Stimulated activated CD8-positive, alpha-beta memory T cell treated with anti-CD3 and anti-CD28 coated beads, Interleukin-15, amount 100 ng/mL, for 1 hour (primary cell): ENCODE measurements around the gene DOCK1.

Source experiments
- DNase-seq: peaks from one replicate; pipeline ENCODE4 v3.0.0-alpha.2; 2020; ENCODE audit warnings: low read depth

Gene DOCK1

GRCh38 chr10:127012071-127012768 is 107.0 kb downstream of the DOCK1 start:
- no peak for DNase-seq

- DNase-seq, result no peak
Measured at GRCh38 chr10:127012769-127013152, 107.5 kb downstream of the DOCK1 start.

- no peak for DNase-seq
Measured at GRCh38 chr10:127013211-127013656, 108.0 kb downstream of the DOCK1 start.

GRCh38 chr10:127013691-127014473 is 108.7 kb downstream of the DOCK1 start:
- DNase-seq, result no peak

GRCh38 chr10:127014671-127015070 is 109.4 kb downstream of the DOCK1 start:
- DNase-seq, result no peak

GRCh38 chr10:127015373-127015772 is 110.1 kb downstream of the DOCK1 start:
- no peak for DNase-seq

GRCh38 chr10:127016331-127016730 is 111.1 kb downstream of the DOCK1 start:
- no peak for DNase-seq

- no peak for DNase-seq
Measured at GRCh38 chr10:127017541-127018297, 112.5 kb downstream of the DOCK1 start.

- DNase-seq, result no peak
Measured at GRCh38 chr10:127018298-127018650, 113.0 kb downstream of the DOCK1 start.

GRCh38 chr10:127018766-127019165 is 113.5 kb downstream of the DOCK1 start:
- DNase-seq, result no peak

GRCh38 chr10:127020260-127020659 is 115.0 kb downstream of the DOCK1 start:
- no peak for DNase-seq

- no peak for DNase-seq
Measured at GRCh38 chr10:127021801-127022200, 116.6 kb downstream of the DOCK1 start.

- no peak for DNase-seq
Measured at GRCh38 chr10:127024685-127025435, 119.6 kb downstream of the DOCK1 start.

- no peak for DNase-seq
Measured at GRCh38 chr10:127027786-127028185, 122.6 kb downstream of the DOCK1 start.

- no peak for DNase-seq
Measured at GRCh38 chr10:127028556-127028955, 123.3 kb downstream of the DOCK1 start.

- DNase-seq, result no peak
Measured at GRCh38 chr10:127029061-127029460, 123.8 kb downstream of the DOCK1 start.

- DNase-seq, result no peak
Measured at GRCh38 chr10:127033216-127034033, 128.2 kb downstream of the DOCK1 start.

- DNase-seq, result no peak
Measured at GRCh38 chr10:127034034-127034633, 128.9 kb downstream of the DOCK1 start.

GRCh38 chr10:127034790-127035189 is 129.6 kb downstream of the DOCK1 start:
- DNase-seq, result no peak

GRCh38 chr10:127035827-127036226 is 130.6 kb downstream of the DOCK1 start:
- no peak for DNase-seq

- DNase-seq, result no peak
Measured at GRCh38 chr10:127036987-127037386, 131.8 kb downstream of the DOCK1 start.
